Measurements from ENCODE around the gene DUSP7.

- no peak for TF ChIP-seq POLR2A (IDR thresholded peaks at IDR 0.05; ENCODE audit: low read depth, low read length)
- TF ChIP-seq POLR2AphosphoS5 (IDR thresholded peaks at IDR 0.05; ENCODE audit: insufficient read depth, low read depth, low read length), result no peak
- no peak for TF ChIP-seq EZH2 (IDR thresholded peaks at IDR 0.05; ENCODE audit: borderline replicate concordance, low read depth, low read length, severe bottlenecking)
- TF ChIP-seq CTCF (IDR thresholded peaks at IDR 0.05; ENCODE audit: extremely low read depth in 1 of 2, insufficient read depth in 1 of 2, low read depth in 1 of 2, low read length in 2 of 2), result no peak
- no peak for TF ChIP-seq JUN (IDR thresholded peaks at IDR 0.05; ENCODE audit: borderline replicate concordance, insufficient read depth, insufficient read length, low read depth)
- no peak for TF ChIP-seq GATA2 (IDR thresholded peaks at IDR 0.05; ENCODE audit: insufficient read depth, insufficient read length, low read depth, low read length)
These were observed 6.9 kb downstream of the DUSP7 start for GRCh38 chr3:52049503-52049902.
